Bronchial epithelial cell (primary cell): ENCODE measurements around the gene GOSR1. TPM values are rescaled to one million over a fixed set of nuclear protein-coding genes. Genes with fewer than 3 reads are reported as not detected.
A peak's percentile ranks its signal among the peaks of the same experiment; 100 is the strongest.
"Not testable (repeated sequence)": the region's sequence is repeated elsewhere in the genome, so short reads cannot be mapped to it uniquely, and the experiment has no call there.

ENCODE experiments used
- DNase-seq: peaks from one replicate; pipeline ENCODE4 v3.0.0-alpha.2; 2010; ENCODE audit warnings: low read depth
- FAIRE-seq: peaks from 2 replicates; lab custom pipeline; 2011; peaks lifted over from hg19 to GRCh38; lab: Jason Lieb, UNC
- H3K27me3 ChIP-seq: 2 replicates; pipeline ENCODE4 v1.5.1; 2011; ENCODE audit warnings: low read length; ENCODE audit not compliant: control insufficient read depth, insufficient read depth
- H3K36me3 ChIP-seq: 2 replicates; pipeline ENCODE4 v1.5.1; 2011; ENCODE audit warnings: low read length; ENCODE audit not compliant: control insufficient read depth, insufficient read depth
- H3K4me3 ChIP-seq: 2 replicates; pipeline ENCODE4 v1.5.1; 2011; ENCODE audit warnings: mild to moderate bottlenecking, low read depth, low read length, control low read depth
- total RNA-seq: library from RNA; depleted of rRNA; stranded (reverse); fragments of >200 nt; gene quantifications from 2 replicates; pipeline ENCODE4 v1.2.1, GENCODE V29; 2014
- TF ChIP-seq, protein P1 (sequence below): IDR thresholded peaks from 2 replicates; pipeline ENCODE4 v1.5.1; 2011; ENCODE audit warnings: mild to moderate bottlenecking, moderate library complexity, low read length, control low read depth, inconsistent platforms; ENCODE audit not compliant: insufficient read depth, severe bottlenecking

Gene GOSR1
- total RNA-seq, 1 donor from 2014 or later, result 38.7 TPM

DNA sequence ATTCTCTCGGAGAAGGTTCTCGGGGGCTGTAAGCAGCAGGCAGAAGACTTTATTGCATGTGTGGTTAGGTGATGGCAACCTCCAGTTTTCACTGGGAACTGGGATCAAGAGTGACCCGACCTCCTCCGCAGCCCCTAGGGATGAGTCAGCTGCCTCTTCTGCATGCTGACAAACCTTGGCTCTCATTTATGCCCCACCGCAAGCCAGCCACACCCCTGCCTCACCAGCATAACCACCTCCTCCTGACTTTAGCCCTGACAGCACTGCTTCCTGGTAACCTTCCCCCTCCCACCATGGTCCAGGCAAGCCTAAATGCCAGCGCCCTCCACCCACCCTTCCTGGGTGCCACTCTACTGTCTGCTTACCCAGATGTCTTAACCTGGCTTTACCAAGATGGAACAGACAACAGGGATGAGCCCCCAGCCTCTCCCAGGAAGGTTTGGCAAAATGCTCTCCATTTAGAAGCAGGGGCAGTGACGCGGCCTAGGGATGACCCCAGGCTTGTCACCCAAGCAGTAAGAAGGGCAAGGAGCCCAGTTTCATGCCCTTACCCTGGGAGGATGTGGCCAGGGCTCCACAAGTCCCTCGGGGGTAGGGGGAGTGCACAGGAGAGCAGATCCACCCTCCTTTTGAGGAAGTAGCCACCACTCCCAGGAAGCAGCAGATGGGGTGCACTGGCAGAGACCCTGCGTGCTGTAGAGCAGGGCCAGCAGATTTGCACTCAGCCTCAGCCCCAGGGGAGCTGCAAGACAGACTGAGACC is 73.5 kb downstream of the GOSR1 start:
- no peaks in the 10 kb centered on the region for H3K27me3 ChIP-seq
- no peak overlapping the region for H3K4me3 ChIP-seq
- TF ChIP-seq, protein P1, sequence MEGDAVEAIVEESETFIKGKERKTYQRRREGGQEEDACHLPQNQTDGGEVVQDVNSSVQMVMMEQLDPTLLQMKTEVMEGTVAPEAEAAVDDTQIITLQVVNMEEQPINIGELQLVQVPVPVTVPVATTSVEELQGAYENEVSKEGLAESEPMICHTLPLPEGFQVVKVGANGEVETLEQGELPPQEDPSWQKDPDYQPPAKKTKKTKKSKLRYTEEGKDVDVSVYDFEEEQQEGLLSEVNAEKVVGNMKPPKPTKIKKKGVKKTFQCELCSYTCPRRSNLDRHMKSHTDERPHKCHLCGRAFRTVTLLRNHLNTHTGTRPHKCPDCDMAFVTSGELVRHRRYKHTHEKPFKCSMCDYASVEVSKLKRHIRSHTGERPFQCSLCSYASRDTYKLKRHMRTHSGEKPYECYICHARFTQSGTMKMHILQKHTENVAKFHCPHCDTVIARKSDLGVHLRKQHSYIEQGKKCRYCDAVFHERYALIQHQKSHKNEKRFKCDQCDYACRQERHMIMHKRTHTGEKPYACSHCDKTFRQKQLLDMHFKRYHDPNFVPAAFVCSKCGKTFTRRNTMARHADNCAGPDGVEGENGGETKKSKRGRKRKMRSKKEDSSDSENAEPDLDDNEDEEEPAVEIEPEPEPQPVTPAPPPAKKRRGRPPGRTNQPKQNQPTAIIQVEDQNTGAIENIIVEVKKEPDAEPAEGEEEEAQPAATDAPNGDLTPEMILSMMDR, result no peak
- FAIRE-seq, result peak; percentile 23
- no peaks in the 10 kb centered on the region for H3K36me3 ChIP-seq
- DNase-seq, result peak; percentile 22

DNA sequence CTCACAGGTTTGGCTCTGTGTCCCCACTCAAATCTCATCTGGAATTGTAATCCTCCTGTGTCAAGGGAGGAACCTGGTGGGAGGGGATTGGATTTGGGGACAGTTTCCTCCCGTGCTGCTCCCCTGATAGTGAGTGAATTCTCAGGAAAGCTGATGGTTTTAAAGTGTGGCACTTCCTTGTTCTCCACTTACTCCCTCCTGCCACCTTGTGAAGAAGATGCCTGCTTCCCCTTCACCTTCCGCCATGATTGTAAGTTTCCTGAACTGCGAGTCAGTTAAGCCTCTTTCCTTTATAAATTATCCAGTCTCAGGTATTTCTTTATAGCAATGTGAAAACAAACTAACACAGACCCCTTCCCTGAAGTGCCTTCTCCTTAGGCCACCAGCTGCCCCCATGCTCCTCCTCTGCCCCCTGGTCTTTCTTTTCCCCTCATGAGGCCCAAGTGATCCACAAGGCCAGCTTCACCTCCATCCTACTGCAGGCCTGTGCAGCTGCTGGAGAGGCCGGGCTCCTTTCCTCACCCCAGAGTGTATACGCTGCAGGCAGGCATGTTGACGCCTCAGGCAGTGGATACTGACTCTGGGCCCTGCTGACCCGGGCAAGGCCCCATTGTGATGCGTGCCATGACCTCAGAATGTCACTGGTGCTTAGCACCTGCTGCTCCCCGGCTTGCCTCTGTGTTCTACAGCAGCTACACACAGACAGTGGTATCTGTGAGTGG is 74.2 kb downstream of the GOSR1 start:
- FAIRE-seq, DNase-seq, H3K27me3 ChIP-seq, H3K4me3 ChIP-seq, H3K36me3 ChIP-seq: not testable (repeated sequence)

- Histone ChIP-seq H3K36me3 (no peaks in the 10 kb centered on the region), H3K4me3 (no peak overlapping the region), H3K27me3 (no peaks in the 10 kb centered on the region)
- FAIRE-seq, result peak; percentile 72
- DNase-seq, result no peak
- TF ChIP-seq, protein P1, result no peak
Observed at GRCh38 chr17:30551996-30552339, 74.8 kb downstream of the GOSR1 start.

- FAIRE-seq (no peak), DNase-seq (no peak)
- no peaks in the 10 kb centered on the region for H3K27me3 ChIP-seq
- H3K36me3 ChIP-seq, result no peaks in the 10 kb centered on the region
- TF ChIP-seq, protein P1, result no peak
- no peak overlapping the region for H3K4me3 ChIP-seq
Observed at GRCh38 chr17:30552994-30553566, 75.9 kb downstream of the GOSR1 start.

DNA sequence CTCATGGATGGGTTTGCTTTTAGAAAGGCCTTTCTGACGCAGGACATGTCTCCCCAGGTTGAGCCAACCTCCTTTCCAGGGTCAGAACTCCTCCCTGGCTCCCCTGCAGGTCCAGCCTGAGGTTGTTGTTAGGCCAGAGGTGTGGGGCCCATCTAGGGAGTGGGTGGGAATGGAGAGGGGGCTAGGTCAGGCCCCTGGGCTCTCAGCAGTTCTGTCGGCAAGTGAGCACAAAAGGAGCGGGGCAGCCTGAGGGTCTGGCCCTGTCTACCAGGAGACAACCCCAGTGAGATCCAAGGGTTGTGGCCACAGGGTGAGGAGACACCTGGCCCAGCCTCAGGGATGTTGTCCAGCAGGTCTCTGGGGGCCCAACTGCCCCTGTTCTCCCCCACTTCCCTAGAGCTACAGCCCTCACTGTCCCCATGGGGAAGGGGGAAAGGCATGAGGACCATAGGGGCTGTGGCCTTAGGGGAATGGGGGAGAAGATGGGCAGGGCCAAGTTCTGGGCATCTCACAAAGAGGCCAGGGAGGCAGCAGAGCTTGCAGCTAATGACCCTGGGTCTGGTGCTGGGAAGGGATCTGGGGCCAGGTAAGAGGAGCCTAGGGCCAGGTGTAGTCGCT is 76.7 kb downstream of the GOSR1 start:
- not testable (repeated sequence) for DNase-seq, H3K27me3 ChIP-seq, H3K4me3 ChIP-seq, H3K36me3 ChIP-seq, FAIRE-seq

DNA sequence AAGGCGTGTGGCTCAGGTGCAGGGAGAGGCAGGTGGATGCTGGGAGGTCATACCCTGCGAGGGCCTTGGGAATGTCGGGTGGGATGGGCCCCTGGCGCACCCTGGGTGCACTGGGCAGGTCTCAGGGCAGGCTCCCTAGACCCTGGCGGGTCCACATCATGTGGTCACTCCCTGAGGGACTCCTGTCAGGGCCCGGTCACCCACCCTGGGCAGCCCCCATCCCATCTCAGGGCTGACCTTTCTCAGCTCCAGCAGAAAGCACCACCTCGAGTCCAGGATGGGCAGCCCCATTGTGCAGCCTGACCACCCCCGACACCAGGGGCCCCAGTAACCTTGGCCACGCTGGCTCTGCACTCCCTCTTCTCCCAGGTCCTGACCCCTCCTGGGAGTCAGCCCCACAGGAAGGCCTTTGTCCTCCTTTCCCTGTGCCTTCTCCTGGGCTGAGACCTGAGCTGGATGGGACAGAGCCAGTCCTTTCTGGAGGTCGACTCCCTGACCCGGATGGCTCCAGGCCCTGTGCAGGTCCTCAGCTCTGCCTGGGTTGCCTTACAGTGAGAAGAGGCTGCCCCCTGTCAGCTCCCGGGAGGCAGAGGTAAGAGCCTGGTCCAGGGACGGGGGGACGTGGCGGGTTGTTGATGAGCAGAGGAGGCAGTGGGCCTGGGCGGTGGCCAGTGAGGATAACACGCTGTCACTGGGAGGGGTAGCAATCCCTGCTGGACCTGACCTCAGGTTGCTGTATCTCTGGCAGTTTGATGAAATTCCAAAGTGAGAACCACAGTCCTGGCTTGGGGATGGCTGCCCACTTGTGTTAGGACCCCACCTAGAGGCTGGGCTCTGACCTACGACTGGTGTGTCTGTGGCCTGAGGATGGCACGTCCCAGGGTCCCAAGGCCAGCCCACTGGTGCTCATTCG is 77.9 kb downstream of the GOSR1 start:
- Histone ChIP-seq H3K27me3 (no peaks in the 10 kb centered on the region), H3K4me3 (no peak overlapping the region), H3K36me3 (no peaks in the 10 kb centered on the region)
- TF ChIP-seq, protein P1, result peak; percentile 8
- no peak for FAIRE-seq
- DNase-seq, result no peak
